ENCODE data around the gene CREB5.

CREB5 gene

DNA sequence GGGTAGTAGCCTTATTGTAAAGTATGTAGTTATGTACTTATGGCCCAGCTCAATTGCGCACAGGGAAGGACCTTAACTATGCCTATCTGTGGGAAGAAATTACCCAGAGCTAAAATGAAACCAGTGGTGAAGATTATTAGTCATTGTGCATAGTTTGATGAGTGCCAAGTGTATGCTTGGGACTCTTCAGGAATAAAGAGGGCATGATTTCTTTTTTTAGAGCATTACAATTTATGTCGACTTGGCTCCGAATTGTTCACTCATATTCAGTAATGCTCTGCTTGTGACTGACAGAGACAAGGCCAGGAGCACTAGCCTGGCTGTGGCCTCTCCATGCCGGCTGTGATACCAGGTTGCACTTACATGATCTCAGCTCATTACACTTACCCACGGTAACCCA lies 276.3 kb downstream of the CREB5 start:
- DNase-seq, result no peak

- no peak for DNase-seq
Observed at GRCh38 chr7:28695300-28696295, 283.3 kb downstream of the CREB5 start.

DNA sequence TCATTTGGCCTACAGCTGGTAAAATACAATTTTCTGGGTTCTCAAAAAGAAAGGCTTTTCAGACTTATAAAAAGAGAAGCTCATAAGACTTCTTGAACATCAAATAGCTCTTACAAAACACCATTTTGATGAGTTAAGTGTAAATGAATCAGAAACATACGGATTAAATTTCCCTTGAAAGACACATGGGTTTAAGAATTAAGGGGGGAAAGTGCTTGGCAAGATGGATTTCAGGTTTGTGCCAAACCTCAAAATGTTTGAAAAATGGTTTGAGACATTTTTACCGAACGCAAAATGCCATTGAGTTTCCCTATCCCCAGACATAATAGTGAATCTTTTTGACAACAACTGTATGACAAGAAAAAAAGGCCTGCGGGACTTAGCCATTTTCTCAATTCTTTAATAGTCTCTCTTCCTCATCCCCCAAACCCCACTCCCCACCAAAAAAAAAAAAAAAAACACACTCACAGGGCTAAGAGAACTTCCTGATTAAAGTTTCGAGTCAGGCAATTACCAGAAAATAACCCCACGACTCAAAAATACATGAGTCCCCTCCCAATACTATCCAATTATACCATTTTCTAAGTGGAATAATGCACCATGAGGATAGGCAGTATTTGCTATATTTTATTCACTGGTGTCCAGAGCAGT lies 285.7 kb downstream of the CREB5 start:
- DNase-seq, result no peak

GRCh38 chr7:28698840-28699239 lies 286.5 kb downstream of the CREB5 start:
- no peak for DNase-seq

GRCh38 chr7:28700096-28700495 lies 287.8 kb downstream of the CREB5 start:
- DNase-seq, result no peak

DNA sequence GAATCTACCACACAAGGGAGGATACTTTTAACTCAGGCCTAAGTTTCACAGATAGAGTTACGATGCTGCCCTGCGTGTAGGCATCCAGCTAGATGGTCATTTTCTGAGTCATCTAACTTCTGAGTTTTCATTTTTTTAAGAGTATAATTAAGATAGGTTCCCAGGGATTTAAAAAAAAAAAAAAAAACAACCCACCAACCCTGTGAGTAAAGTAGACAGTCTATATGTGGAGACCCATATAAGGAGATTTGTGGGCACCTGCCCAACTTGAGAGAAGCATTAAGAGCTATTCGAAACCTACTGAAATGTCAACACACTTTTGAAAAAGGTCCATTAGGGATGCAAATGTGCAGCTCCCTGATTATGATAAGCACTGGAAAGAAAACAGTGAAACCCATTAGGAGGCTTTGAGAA lies 288.5 kb downstream of the CREB5 start:
- DNase-seq, result no peak

DNA sequence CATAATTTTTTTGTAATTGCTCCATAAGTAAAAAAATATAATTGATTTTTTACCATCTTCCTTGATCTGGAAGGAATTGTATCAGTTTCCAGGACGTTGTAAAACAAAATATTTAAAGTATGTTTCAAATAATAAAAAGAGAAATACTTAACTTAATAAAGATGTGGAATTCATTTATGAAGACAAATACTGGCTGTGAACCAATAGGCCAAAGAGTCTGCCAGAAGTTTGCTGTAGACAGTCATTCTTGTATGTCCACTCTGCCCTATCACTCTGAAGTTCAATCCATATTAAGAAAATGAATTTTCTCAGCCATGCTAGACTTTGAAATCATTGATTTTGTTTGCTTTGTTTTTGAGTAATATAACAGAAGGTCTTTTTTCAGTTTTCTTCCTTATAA lies 289.4 kb downstream of the CREB5 start:
- DNase-seq, result no peak

DNA sequence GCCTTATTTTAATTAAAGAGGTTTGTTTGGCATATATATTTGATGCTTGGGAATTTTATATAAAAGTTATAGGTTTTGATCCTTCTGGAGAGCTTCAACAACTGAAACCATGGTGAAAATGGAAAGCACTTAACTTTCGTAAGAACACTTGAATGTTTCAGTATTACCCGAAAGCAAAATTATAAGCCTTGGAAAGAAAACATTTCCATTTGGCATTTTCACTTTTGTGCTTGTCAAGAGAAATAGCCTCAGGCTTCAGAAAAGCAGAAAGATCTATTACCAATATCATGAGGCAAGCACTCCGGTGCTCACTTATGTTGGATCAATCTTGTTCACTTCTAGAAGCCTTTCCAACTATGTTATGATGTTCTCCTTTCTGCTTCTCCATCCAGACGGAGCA lies 289.9 kb downstream of the CREB5 start:
- no peak for DNase-seq

DNA sequence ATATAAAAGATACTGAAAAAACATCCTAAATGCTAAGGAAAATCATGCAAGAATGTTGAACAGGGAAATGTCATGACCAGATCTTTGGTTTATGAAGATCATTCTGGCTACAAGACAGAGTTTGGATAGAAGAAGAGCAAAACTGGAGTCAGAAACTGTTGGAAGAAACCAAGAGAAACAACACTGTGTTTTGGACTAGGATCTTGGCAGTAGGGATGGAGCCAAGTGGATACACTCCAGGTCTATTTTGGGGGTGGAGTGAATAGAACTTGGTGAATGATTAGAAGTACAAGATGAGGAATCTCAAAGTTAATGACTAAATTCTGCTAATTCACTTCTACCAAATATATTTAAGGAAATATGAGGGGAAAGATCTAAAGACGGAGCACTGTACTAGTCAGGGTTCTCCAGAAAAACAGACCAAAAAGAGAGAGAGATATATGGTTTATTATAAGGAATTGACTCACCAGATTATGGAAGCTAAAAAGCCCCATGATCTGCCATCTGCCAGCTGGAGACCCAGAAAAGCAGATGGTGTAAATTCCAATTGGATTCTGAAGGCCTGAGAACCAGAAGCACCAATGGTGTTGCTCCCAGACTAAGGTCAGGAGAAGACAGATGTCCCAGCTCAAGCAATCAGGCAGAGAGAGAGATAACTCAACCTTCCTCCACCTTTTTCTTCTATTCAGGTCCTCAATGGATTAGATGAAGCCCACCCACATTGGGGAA lies 290.9 kb downstream of the CREB5 start:
- DNase-seq, result no peak

DNA sequence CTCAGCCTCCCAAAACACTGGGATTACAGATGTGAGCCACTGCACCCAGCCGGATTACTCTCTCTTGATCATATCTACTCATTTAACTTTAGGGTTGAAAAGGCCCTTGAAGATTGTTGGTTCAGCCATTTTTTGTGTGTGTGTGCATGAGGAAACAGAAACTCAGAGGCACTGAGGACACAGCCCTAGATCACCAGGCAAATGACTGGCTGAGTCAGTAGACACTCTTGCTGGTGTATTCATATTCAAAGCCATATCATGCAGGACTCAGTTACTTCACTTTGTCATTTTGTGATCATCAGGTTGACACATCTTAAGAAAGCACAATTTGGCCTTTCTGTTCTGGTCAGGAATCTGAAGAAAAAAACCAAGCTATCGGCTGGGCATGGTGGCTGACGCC lies 292.4 kb downstream of the CREB5 start:
- DNase-seq, result no peak

- DNase-seq, result no peak
Observed at GRCh38 chr7:28705350-28705749, 293.0 kb downstream of the CREB5 start.

DNA sequence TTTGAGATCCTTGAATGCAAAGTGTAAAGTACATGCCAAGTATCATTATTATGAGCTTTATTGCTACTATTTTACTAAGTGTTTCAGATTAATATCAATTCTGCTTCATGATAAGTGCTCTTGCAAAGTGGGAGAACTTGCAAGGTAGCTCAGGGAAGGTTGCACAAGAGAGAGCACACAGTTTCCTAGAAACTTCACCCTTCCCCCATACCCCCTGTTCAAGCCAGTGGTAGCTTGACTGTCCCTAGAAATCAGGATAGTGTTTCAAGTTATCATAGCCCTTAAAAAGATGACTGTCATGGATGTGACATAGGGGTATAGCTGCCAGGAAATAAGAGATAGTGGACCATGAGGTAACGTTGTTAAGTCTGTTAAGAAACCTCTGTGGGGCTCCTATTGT lies 294.3 kb downstream of the CREB5 start:
- no peak for DNase-seq

GRCh38 chr7:28707291-28707690 lies 295.0 kb downstream of the CREB5 start:
- no peak for DNase-seq

DNA sequence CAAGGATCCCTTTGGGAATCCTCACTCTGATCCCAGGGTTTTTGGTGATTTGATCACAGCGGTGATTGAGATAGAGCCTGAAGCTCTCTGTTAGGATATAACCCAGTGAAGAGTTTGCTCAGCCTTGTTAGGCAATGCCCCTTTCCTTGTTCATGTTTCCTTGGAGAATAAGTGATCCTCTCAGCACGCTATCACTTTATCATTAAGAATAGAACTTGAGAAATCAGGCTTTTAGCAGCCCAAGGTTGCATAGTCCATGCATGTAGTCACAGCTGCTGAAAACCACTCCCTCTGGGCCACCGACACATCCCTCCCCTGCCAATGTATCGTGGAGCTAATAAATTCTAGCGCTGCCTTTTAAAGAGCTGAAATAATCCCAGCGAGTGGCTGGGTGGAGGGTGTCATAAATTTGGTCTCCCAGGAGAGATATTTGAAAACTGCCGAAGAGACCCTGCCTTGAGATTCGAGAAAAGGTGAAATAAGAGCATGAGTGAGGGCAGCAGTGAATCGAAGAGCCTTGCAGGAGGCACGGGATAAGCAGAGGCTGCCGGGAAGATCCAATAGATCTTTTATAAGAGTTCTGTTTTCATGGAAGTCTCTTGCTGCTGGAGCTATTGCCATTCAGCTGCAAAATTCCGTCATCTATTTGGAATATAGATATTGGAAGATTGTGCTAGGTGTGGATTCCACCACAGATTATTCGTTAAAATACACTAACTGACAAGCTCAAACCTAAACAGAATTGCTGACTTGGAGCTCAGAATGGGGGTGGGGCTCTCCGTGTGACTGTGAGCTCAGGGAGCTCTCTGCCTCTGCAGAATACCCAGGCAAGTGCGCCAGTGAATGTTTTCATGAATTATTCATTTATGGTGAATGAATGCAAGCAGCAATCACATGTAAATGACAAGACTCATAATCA lies 296.0 kb downstream of the CREB5 start:
- DNase-seq, result peak; percentile 58

GRCh38 chr7:28709748-28710147 lies 297.4 kb downstream of the CREB5 start:
- no peak for DNase-seq

DNA sequence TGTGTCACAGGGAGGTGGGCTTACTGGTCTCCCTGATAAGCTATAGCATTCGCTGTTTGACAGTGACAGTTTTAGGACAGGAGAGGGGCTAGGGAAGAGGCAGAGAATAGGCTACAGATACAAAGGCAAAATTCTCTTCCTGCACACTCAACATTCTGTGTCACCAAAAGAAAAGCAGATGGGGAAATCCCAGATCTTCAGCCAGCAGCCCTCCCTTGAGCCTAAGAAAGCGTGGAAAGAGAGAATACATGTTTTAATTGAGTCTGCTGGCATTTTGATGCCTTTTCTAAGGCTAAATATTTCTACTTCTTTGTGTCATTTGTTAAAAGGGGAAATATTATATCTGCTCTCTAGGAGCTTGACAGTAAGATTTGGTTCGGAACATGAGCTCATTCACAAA lies 298.8 kb downstream of the CREB5 start:
- no peak for DNase-seq

DNA sequence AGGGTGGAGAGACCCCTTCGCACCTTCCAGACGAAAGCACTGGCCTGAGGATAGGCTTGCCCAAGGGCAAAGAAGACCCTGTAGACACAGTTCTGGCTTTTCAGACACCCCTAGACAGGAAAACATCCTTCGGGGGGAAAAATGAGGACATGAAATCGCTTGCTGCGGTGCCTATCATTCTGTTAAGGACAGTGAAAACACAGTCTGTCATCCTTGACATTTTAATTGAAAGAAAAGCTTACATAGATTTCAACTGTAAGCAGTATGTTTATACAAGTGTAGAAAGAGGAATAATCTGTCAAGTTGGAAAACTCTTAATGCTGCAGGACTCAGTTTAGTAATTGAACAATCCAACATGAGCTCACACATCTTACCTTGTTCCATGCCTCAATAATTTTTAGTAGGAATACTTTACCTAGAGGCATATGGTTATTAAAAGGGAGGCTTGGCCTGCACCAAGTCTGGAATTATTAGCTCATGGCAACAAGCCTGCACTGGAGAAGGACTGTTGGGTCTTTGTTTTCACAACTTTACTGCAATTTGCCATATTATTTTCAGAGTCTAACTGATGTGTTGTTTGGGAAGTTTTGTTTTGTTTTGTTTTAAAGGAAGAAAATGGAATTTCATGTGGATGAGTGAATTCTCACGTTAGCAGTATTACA lies 302.3 kb downstream of the CREB5 start:
- no peak for DNase-seq

- no peak for DNase-seq
Observed at GRCh38 chr7:28717445-28718054, 305.2 kb downstream of the CREB5 start.

DNA sequence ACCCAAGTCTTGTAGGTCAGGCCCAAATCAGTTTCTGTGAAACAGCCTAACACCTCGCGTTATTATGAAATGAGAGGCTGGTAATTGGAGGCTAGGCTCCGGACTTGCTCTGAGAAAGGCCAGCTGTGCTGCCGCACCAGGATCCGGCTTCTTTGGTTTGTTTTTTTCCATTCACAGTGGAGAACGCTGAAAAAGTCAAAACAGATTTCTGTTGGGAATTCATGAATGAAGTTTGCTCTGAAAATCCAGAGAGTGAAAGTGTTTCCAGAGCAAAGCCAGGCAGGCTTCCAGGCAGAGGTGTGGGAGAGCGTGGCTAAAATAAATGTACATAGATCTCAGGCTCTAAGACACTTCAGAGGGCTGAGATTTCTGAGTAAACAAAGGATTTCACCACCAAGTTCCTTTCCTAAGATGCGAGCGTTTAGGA lies 305.8 kb downstream of the CREB5 start:
- no peak for DNase-seq

DNA sequence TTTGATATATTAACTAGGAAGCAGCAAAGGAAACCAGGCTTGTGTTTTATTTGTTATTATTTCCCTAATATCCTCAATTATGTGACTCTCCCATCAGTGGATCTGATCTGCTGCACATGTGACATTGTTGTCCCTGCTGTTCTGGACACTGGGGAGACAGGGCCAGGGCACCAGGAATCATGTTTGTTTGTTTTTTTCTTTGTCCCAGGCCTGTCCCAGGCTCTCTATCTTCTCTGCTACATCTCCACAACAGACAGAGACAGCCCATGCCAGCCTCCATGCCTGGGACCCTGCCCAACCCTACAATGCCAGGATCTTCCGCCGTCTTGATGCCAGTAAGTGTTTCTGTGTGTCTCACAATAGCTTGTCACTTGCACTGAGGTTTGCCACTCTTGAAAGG lies 306.2 kb downstream of the CREB5 start:
- DNase-seq, result no peak

DNA sequence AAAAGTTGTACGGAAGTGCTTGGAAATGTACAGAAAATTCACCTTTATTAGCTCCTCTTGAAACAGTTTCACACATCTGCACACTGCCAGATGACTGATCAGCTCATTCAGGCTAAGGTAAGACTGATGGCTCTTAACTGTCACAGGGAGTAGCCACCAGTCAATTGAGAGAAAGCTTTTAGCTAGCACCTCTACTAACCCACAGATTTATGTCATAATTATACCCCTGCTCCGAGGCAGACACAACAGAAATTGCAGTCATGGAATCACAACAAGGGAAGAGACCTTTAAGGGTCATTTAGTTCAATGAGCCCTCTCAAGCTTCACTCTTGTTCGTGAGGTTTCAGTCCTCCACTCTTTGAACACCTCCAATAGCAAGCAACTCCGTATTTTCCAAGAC lies 310.4 kb downstream of the CREB5 start:
- DNase-seq, result no peak
